GF-D8 (cell line): Measurements from ENCODE around the gene CACNG1.
"Not testable (repeated sequence)": the region's sequence is repeated elsewhere in the genome, so short reads cannot be mapped to it uniquely, and the experiment has no call there.

Experiments used
- DNase-seq: peaks from one replicate; lab custom pipeline; 2025; lab: John Stamatoyannopoulos, UW

Gene CACNG1

GRCh38 chr17:67079491-67079890, 35.1 kb downstream of the CACNG1 start:
- no peak for DNase-seq

- DNase-seq = no peak
Measured at GRCh38 chr17:67080804-67081203, 36.5 kb downstream of the CACNG1 start.

GRCh38 chr17:67082107-67082506, 37.8 kb downstream of the CACNG1 start:
- DNase-seq = no peak

GRCh38 chr17:67085406-67085805, 41.1 kb downstream of the CACNG1 start:
- DNase-seq = no peak

GRCh38 chr17:67088639-67089038, 44.3 kb downstream of the CACNG1 start:
- DNase-seq = no peak

GRCh38 chr17:67090341-67090740, 46.0 kb downstream of the CACNG1 start:
- no peak for DNase-seq

- no peak for DNase-seq
Measured at GRCh38 chr17:67092291-67092690, 47.9 kb downstream of the CACNG1 start.

- DNase-seq = not testable (repeated sequence)
Measured at GRCh38 chr17:67092710-67093109, 48.4 kb downstream of the CACNG1 start.

- DNase-seq = no peak
Measured at GRCh38 chr17:67093348-67093747, 49.0 kb downstream of the CACNG1 start.

- not testable (repeated sequence) for DNase-seq
Measured at GRCh38 chr17:67095291-67095690, 50.9 kb downstream of the CACNG1 start.

- DNase-seq = no peak
Measured at GRCh38 chr17:67095803-67096202, 51.4 kb downstream of the CACNG1 start.

GRCh38 chr17:67096609-67097008, 52.3 kb downstream of the CACNG1 start:
- DNase-seq = no peak

GRCh38 chr17:67098006-67098405, 53.7 kb downstream of the CACNG1 start:
- DNase-seq = no peak

- DNase-seq = not testable (repeated sequence)
Measured at GRCh38 chr17:67104641-67105040, 60.3 kb downstream of the CACNG1 start.

GRCh38 chr17:67105213-67105612, 60.9 kb downstream of the CACNG1 start:
- DNase-seq = no peak
